ENCODE data around the gene TMEM204.

The TMEM204 gene

GRCh38 chr16:1561266-1561665, 27.8 kb downstream of the TMEM204 start:
- Histone ChIP-seq H3K4me1 (ENCODE audit: low read length) (no peaks in the 10 kb centered on the region), H4K20me1 (ENCODE audit: insufficient read depth, low read length) (no peaks in the 10 kb centered on the region), H3K36me3 (replicated peaks; ENCODE audit: low read depth, low read length) (no peaks in the 10 kb centered on the region), H2AFZ (ENCODE audit: low read depth, low read length) (no peak overlapping the region), H3K9ac (ENCODE audit: low read length) (no peak overlapping the region), H3K79me2 (ENCODE audit: low read length) (no peaks in the 10 kb centered on the region), H3K27ac (ENCODE audit: low read length) (no peak overlapping the region), H3K27me3 (ENCODE audit: low read depth, low read length) (no peaks in the 10 kb centered on the region), H3K4me3 (ENCODE audit: low read length) (no peak overlapping the region), H3K9me3 (ENCODE audit: insufficient read depth, low read length) (no peaks in the 10 kb centered on the region), H3K4me2 (ENCODE audit: low read length) (no peak overlapping the region)
- no peak for TF ChIP-seq EZH2phosphoT487 (IDR thresholded peaks at IDR 0.05; ENCODE audit: low read depth)
- TF ChIP-seq, protein P1, sequence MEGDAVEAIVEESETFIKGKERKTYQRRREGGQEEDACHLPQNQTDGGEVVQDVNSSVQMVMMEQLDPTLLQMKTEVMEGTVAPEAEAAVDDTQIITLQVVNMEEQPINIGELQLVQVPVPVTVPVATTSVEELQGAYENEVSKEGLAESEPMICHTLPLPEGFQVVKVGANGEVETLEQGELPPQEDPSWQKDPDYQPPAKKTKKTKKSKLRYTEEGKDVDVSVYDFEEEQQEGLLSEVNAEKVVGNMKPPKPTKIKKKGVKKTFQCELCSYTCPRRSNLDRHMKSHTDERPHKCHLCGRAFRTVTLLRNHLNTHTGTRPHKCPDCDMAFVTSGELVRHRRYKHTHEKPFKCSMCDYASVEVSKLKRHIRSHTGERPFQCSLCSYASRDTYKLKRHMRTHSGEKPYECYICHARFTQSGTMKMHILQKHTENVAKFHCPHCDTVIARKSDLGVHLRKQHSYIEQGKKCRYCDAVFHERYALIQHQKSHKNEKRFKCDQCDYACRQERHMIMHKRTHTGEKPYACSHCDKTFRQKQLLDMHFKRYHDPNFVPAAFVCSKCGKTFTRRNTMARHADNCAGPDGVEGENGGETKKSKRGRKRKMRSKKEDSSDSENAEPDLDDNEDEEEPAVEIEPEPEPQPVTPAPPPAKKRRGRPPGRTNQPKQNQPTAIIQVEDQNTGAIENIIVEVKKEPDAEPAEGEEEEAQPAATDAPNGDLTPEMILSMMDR (IDR thresholded peaks at IDR 0.05; ENCODE audit: low read depth, low read length), result no peak

DNA sequence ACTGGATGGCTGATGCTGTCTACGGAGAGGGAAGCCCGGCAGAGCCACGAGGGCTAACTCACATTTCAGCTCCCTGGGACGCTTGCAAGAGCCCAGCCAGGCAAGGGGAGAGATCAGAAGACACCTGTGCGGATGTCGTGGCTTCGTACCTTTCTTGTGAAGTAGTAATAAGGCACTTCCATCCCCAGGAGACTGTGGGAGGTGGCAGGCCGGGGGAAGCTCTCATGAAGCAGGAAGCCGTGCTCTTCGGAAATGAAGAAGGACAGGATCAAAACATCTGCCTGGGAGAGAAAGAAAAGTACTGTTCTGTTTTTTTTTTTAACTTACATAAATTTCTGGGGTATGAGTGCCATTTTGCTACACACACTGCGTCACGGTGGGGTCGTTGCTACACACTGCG, 28.4 kb downstream of the TMEM204 start:
- Histone ChIP-seq H3K9me3 (ENCODE audit: insufficient read depth, low read length) (no peaks in the 10 kb centered on the region), H3K9ac (ENCODE audit: low read length) (no peak overlapping the region), H3K79me2 (ENCODE audit: low read length) (no peaks in the 10 kb centered on the region), H2AFZ (ENCODE audit: low read depth, low read length) (no peak overlapping the region), H4K20me1 (ENCODE audit: insufficient read depth, low read length) (no peaks in the 10 kb centered on the region), H3K27me3 (ENCODE audit: low read depth, low read length) (no peaks in the 10 kb centered on the region), H3K4me3 (ENCODE audit: low read length) (no peak overlapping the region), H3K4me2 (ENCODE audit: low read length) (no peak overlapping the region), H3K4me1 (ENCODE audit: low read length) (no peaks in the 10 kb centered on the region), H3K36me3 (replicated peaks; ENCODE audit: low read depth, low read length) (no peaks in the 10 kb centered on the region), H3K27ac (ENCODE audit: low read length) (no peak overlapping the region)
- TF ChIP-seq EZH2phosphoT487 (IDR thresholded peaks at IDR 0.05; ENCODE audit: low read depth), result no peak
- TF ChIP-seq, protein P1 (IDR thresholded peaks at IDR 0.05; ENCODE audit: low read depth, low read length), result no peak

DNA sequence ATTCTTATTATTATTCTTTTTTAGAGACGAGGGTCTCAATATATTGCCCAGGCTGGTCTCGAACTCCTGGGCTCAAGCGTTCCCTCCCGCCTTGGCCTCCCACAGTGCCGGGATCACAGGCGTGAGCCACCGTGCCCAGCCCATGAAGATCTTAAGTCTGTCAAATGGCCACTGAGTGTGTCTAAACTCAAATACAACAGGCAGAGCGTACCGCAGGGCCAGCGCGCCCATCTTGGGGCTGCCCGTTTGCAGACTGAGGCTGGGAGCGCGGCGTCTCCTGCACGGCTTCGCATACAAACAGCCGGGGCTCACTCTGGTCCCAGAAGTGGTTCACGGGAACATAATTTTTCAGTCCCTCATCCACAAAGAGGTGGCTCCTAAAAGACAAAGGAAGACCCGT, 30.3 kb downstream of the TMEM204 start:
- H4K20me1 ChIP-seq (ENCODE audit: insufficient read depth, low read length), result no peaks in the 10 kb centered on the region
- no peaks in the 10 kb centered on the region for H3K79me2 ChIP-seq (ENCODE audit: low read length)
- TF ChIP-seq EZH2phosphoT487 (IDR thresholded peaks at IDR 0.05; ENCODE audit: low read depth), result no peak
- TF ChIP-seq, protein P1 (IDR thresholded peaks at IDR 0.05; ENCODE audit: low read depth, low read length), result no peak
- no peaks in the 10 kb centered on the region for H3K9me3 ChIP-seq (ENCODE audit: insufficient read depth, low read length)
- no peaks in the 10 kb centered on the region for H3K36me3 ChIP-seq (replicated peaks; ENCODE audit: low read depth, low read length)
- H3K4me3 ChIP-seq (ENCODE audit: low read length), result no peak overlapping the region
- H3K4me2 ChIP-seq (ENCODE audit: low read length), result no peak overlapping the region
- no peaks in the 10 kb centered on the region for H3K27me3 ChIP-seq (ENCODE audit: low read depth, low read length)
- no peak overlapping the region for H2AFZ ChIP-seq (ENCODE audit: low read depth, low read length)
- H3K4me1 ChIP-seq (ENCODE audit: low read length), result no peaks in the 10 kb centered on the region
- H3K9ac ChIP-seq (ENCODE audit: low read length), result no peak overlapping the region
- H3K27ac ChIP-seq (ENCODE audit: low read length), result no peak overlapping the region

- Histone ChIP-seq H2AFZ (ENCODE audit: low read depth, low read length) (no peak overlapping the region), H3K9ac (ENCODE audit: low read length) (no peak overlapping the region), H3K27ac (ENCODE audit: low read length) (no peak overlapping the region), H3K4me2 (ENCODE audit: low read length) (no peak overlapping the region), H3K9me3 (ENCODE audit: insufficient read depth, low read length) (no peaks in the 10 kb centered on the region), H3K4me3 (ENCODE audit: low read length) (no peak overlapping the region), H3K79me2 (ENCODE audit: low read length) (no peaks in the 10 kb centered on the region), H4K20me1 (ENCODE audit: insufficient read depth, low read length) (no peaks in the 10 kb centered on the region), H3K36me3 (replicated peaks; ENCODE audit: low read depth, low read length) (no peaks in the 10 kb centered on the region), H3K4me1 (ENCODE audit: low read length) (no peaks in the 10 kb centered on the region), H3K27me3 (ENCODE audit: low read depth, low read length) (no peaks in the 10 kb centered on the region)
- no peak for TF ChIP-seq EZH2phosphoT487 (IDR thresholded peaks at IDR 0.05; ENCODE audit: low read depth)
- TF ChIP-seq, protein P1 (IDR thresholded peaks at IDR 0.05; ENCODE audit: low read depth, low read length), result peak; percentile 17; the same call in 1 of the 2 replicates
Observed at GRCh38 chr16:1564325-1564724, 30.9 kb downstream of the TMEM204 start.
